HepG2 (cell line): ENCODE results near the gene ERRFI1. TPM values are rescaled to one million over a fixed set of nuclear protein-coding genes. Genes with fewer than 3 reads are reported as not detected.

Experiments used
- AGO1 ChIP-seq: fragments of 200-400 bp; formaldehyde crosslinking; IDR thresholded peaks from 2 replicates; pipeline ENCODE4 v1.6.1; 2017; ENCODE audit warnings: mild to moderate bottlenecking, low read depth, low read length, moderate library complexity; ENCODE audit not compliant: poor library complexity, severe bottlenecking
- ATF4 ChIP-seq, 2 experiments: fragments of 450-650 bp in 1 of 2; sonication (generic) in 1 of 2; formaldehyde crosslinking; IDR thresholded peaks; 2 replicates each; pipeline versions ENCODE4 v1.5.0 to v1.8.0; 2020 to 2022; ENCODE audit warnings: mild to moderate bottlenecking in 1 of 2, missing genetic modification reagents in 1 of 2
- BCL3 ChIP-seq: sonication (generic); formaldehyde crosslinking; IDR thresholded peaks from 2 replicates; pipeline ENCODE4 v1.5.1; 2020; ENCODE audit warnings: mild to moderate bottlenecking, missing genetic modification reagents, moderate library complexity
- DMAP1 ChIP-seq: IDR thresholded peaks from 2 replicates; pipeline ENCODE4 v1.6.1; 2016
- DNMT1 ChIP-seq: sonication (generic); formaldehyde crosslinking; IDR thresholded peaks from 2 replicates; pipeline ENCODE4 v1.5.1; 2020; ENCODE audit warnings: mild to moderate bottlenecking, missing genetic modification reagents
- GATA4 ChIP-seq: sonication (generic); IDR thresholded peaks from 2 replicates; pipeline ENCODE4 v1.6.1; 2016; ENCODE audit warnings: antibody characterized with exemption, low read depth, borderline replicate concordance
- HMGXB4 ChIP-seq, 2 experiments: sonication (generic) in 1 of 2; formaldehyde crosslinking in 1 of 2; IDR thresholded peaks; 2 replicates each; pipeline versions ENCODE4 v1.4.0 to v1.6.1; 2018 to 2020; ENCODE audit warnings: missing genetic modification reagents in 2 of 2, borderline replicate concordance in 1 of 2, low read depth in 1 of 2, mild to moderate bottlenecking in 1 of 2, missing biosample characterization in 1 of 2
- KAT2B ChIP-seq: fragments of 150-350 bp; IDR thresholded peaks from 2 replicates; pipeline ENCODE4 v1.6.1; 2014; ENCODE audit warnings: low read depth, low read length, borderline replicate concordance
- MEF2D ChIP-seq: sonication (generic); formaldehyde crosslinking; IDR thresholded peaks from 2 replicates; pipeline ENCODE4 v1.5.1; 2020; ENCODE audit warnings: mild to moderate bottlenecking, missing genetic modification reagents
- MTA1 ChIP-seq: sonication (generic); formaldehyde crosslinking; IDR thresholded peaks from 2 replicates; pipeline ENCODE4 v1.4.0; 2020; ENCODE audit warnings: missing genetic modification reagents, mild to moderate bottlenecking, borderline replicate concordance
- REST ChIP-seq, 2 experiments: IDR thresholded peaks; 2 replicates each; pipeline ENCODE4 v1.6.1; 2011 to 2012; ENCODE audit warnings: low read length in 2 of 2, borderline replicate concordance in 1 of 2, low read depth in 1 of 2, mild to moderate bottlenecking in 1 of 2, moderate library complexity in 1 of 2
- RFX1 ChIP-seq: fragments of 450-650 bp; IDR thresholded peaks from 2 replicates; pipeline ENCODE4 v1.6.1; 2017
- SRSF4 ChIP-seq: fragments of 200-400 bp; formaldehyde crosslinking; IDR thresholded peaks from one replicate; pipeline ENCODE4 v1.6.1; 2018; ENCODE audit warnings: mild to moderate bottlenecking, low read depth, low read length, moderate library complexity; ENCODE audit not compliant: poor library complexity, severe bottlenecking
- ZNF441 ChIP-seq: sonication (generic); formaldehyde crosslinking; IDR thresholded peaks from 2 replicates; pipeline ENCODE4 v1.7.0; 2021; ENCODE audit warnings: missing genetic modification reagents, borderline replicate concordance
- ZNF878 ChIP-seq: sonication (generic); formaldehyde crosslinking; IDR thresholded peaks from 2 replicates; pipeline ENCODE4 v1.8.1; 2023; ENCODE audit warnings: mild to moderate bottlenecking, missing genetic modification reagents, moderate library complexity
- polyA plus RNA-seq, 8 experiments: library from polyadenylated mRNA; depleted of rRNA in 3 of 8; stranded (reverse) in 7 of 8; unstranded in 1 of 8; fragments of >200 nt; fragmentation: Illumina TruSeq in 4 of 8; extraction: Trizol in 4 of 8; gene quantifications; 2 replicates each; pipeline versions ENCODE4 v1.2.1 to v1.2.3, GENCODE V29; 2011 to 2016; ENCODE audit warnings: low read depth in 4 of 8, missing spikeins in 1 of 8, mixed read lengths in 1 of 8; ENCODE audit not compliant: insufficient read depth in 1 of 8
- total RNA-seq, 5 experiments: library from RNA; depleted of rRNA; stranded (reverse); fragments of >200 nt; fragmentation: Illumina TruSeq; extraction: Trizol; gene quantifications; 2 replicates each; pipeline ENCODE4 v1.2.3, GENCODE V29; 2016; ENCODE audit warnings: low read depth in 1 of 5

The ERRFI1 gene
- total and polyA plus RNA-seq, 2 of the 13 experiments (the other 11 are each of a cell fraction or from before 2014, with no cell fraction given), result 84.4 to 753 TPM

DNA sequence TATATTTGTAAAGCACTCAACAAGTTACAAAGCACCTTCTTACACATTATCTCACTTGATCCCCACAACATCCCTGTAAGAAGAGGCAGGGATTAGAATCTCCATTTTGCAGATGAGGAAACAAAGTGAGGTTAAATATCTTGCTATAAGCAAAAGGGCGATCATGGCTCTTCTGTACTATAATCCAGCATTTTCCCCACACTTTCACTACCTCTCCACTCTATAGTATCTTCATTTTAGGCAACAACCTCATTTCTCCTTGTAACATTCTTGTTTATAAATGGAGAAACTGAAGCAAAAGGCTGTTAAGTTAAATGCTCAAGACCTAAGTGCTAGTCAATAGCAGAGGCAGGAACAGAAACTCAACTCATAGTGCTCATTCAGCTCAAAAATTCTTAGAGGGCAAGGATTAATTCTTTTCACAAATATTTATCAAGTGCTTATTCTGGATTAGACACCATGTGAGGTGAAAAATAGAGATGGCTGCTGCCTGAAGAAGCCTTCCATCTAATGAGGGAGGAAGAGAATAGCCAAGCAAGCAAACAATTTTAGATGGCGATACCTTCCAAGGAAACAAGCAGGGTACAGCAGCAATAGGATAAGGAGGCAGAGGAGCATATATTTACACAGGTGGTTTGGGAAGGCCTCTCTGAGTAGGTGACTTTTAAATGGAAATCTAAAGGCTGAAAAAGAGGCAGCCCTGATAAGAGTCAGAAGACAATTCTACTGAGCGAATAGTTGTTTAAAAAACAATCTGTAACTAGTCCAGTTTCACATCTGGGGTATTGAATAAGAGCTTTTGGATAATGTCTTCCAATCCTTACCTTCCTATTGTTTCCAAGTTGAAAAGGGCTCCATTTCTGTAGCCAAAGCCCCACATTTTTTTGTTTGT lies 3.5 kb downstream of the ERRFI1 start (continued):
- TF ChIP-seq BCL3 (CRISPR knock-in tag) (no peak), AGO1 (peak; percentile 90), REST (IDR thresholded peaks at IDR 0.05; ENCODE audit: borderline replicate concordance in 1 of 2, low read depth in 1 of 2, low read length in 2 of 2) (no peak), HMGXB4 (CRISPR knock-in tag; IDR thresholded peaks at IDR 0.05; ENCODE audit: borderline replicate concordance in 1 of 2, low read depth in 1 of 2) (no peak), MEF2D (CRISPR knock-in tag) (0 out of 2 replicates have a peak, but pooled peaks have one; percentile 21), KAT2B (no peak), ZNF878 (CRISPR knock-in tag) (0 out of 2 replicates have a peak, but pooled peaks have one; percentile 36), DMAP1 (CRISPR knock-in tag) (no peak), SRSF4 (peak; percentile 56), MTA1 (CRISPR knock-in tag) (no peak), ZNF441 (CRISPR knock-in tag) (no peak), DNMT1 (CRISPR knock-in tag) (no peak), RFX1 (no peak), GATA4 (no peak), ATF4 (CRISPR knock-in tag; IDR thresholded peaks at IDR 0.05) (no peak)
